ACC112 (cell line): Measurements from ENCODE around the gene CMTM8.
"Not testable (repeated sequence)": the region's sequence is repeated elsewhere in the genome, so short reads cannot be mapped to it uniquely, and the experiment has no call there.

Source experiments
- H2AFZ ChIP-seq: fragments of 200-600 bp; sonication (generic); one replicate; pipeline ENCODE4 v1.6.0; 2017; ENCODE audit warnings: antibody characterized with exemption, low read length; ENCODE audit not compliant: unreplicated experiment
- H3K27ac ChIP-seq: fragments of 200-600 bp; sonication (generic); 2 replicates; pipeline ENCODE4 v1.5.1; 2014; ENCODE audit warnings: low read depth, mild to moderate bottlenecking, antibody characterized with exemption, low read length, moderate library complexity
- H3K27me3 ChIP-seq: fragments of 200-600 bp; sonication (generic); 2 replicates; pipeline ENCODE4 v1.6.1; 2014; ENCODE audit warnings: mild to moderate bottlenecking, antibody characterized with exemption, low read length, moderate library complexity, mixed read lengths; ENCODE audit not compliant: insufficient read depth
- H3K36me3 ChIP-seq: fragments of 200-600 bp; sonication (generic); 2 replicates; pipeline ENCODE4 v1.6.1; 2016; ENCODE audit warnings: mild to moderate bottlenecking, antibody characterized with exemption, low read length, moderate library complexity, mixed read lengths; ENCODE audit not compliant: insufficient read depth
- H3K4me1 ChIP-seq: fragments of 200-600 bp; sonication (generic); one replicate; pipeline ENCODE4 v1.6.1; 2016; ENCODE audit warnings: low read length, mixed read lengths; ENCODE audit not compliant: insufficient read depth, unreplicated experiment, control insufficient read depth
- H3K4me3 ChIP-seq: fragments of 200-600 bp; sonication (generic); 2 replicates; pipeline ENCODE4 v1.5.1; 2014; ENCODE audit warnings: mild to moderate bottlenecking, low read depth, low read length
- H3K79me2 ChIP-seq: fragments of 200-600 bp; sonication (generic); one replicate; pipeline ENCODE4 v1.6.0; 2016; ENCODE audit warnings: low read length; ENCODE audit not compliant: control insufficient read depth, unreplicated experiment, insufficient read depth

CMTM8 gene

GRCh38 chr3:32238453-32239306 is at the start of gene CMTM8:
CMTM8 (plus strand) TSS chr3:32238680; CDS start chr3:32238973, 293 bp downstream.
- H3K4me1 ChIP-seq: peaks cover 7% of the 10 kb centered on the region
- H3K4me3 ChIP-seq: peak within 1 kb of the TSS; percentile 85
- H3K27me3 ChIP-seq: peaks cover 9% of the 10 kb centered on the region; the same call in 1 of the 2 replicates
- no peaks in the 10 kb centered on the region for H3K36me3 ChIP-seq
- peak within 1 kb of the TSS; percentile 91 for H2AFZ ChIP-seq
- no peak within 1 kb of the TSS for H3K27ac ChIP-seq
- H3K79me2 ChIP-seq: peaks cover 11% of the 10 kb centered on the region

- Histone ChIP-seq H3K4me1 (no peaks in the 10 kb centered on the region), H3K4me3 (no peak overlapping the region), H3K27me3 (no peaks in the 10 kb centered on the region), H2AFZ (no peak overlapping the region), H3K79me2 (no peaks in the 10 kb centered on the region), H3K36me3 (no peaks in the 10 kb centered on the region), H3K27ac (no peak overlapping the region)
Observed at GRCh38 chr3:32189693-32190092, 48.8 kb upstream of the CMTM8 start.

- not testable (repeated sequence) for H3K36me3 ChIP-seq, H3K4me3 ChIP-seq, H3K27ac ChIP-seq, H3K27me3 ChIP-seq, H3K4me1 ChIP-seq, H2AFZ ChIP-seq, H3K79me2 ChIP-seq
Observed at GRCh38 chr3:32190556-32190955, 47.9 kb upstream of the CMTM8 start.

- no peaks in the 10 kb centered on the region for H3K79me2 ChIP-seq
- H3K4me1 ChIP-seq: no peaks in the 10 kb centered on the region
- no peak overlapping the region for H3K27ac ChIP-seq
- no peak overlapping the region for H3K4me3 ChIP-seq
- no peak overlapping the region for H2AFZ ChIP-seq
- H3K36me3 ChIP-seq: no peaks in the 10 kb centered on the region
- H3K27me3 ChIP-seq: no peaks in the 10 kb centered on the region
Observed at GRCh38 chr3:32193101-32193500, 45.4 kb upstream of the CMTM8 start.

GRCh38 chr3:32194653-32195052 is 43.8 kb upstream of the CMTM8 start:
- Histone ChIP-seq H2AFZ (no peak overlapping the region), H3K27me3 (no peaks in the 10 kb centered on the region), H3K36me3 (no peaks in the 10 kb centered on the region), H3K4me3 (no peak overlapping the region), H3K4me1 (no peaks in the 10 kb centered on the region), H3K79me2 (no peaks in the 10 kb centered on the region), H3K27ac (no peak overlapping the region)

- Histone ChIP-seq H3K79me2 (no peaks in the 10 kb centered on the region), H3K36me3 (no peaks in the 10 kb centered on the region), H3K27me3 (no peaks in the 10 kb centered on the region), H3K4me1 (peaks cover 9% of the 10 kb centered on the region), H3K27ac (no peak overlapping the region), H3K4me3 (no peak overlapping the region), H2AFZ (no peak overlapping the region)
Observed at GRCh38 chr3:32195995-32196540, 42.4 kb upstream of the CMTM8 start.

- no peak overlapping the region for H2AFZ ChIP-seq
- no peak overlapping the region for H3K27ac ChIP-seq
- H3K4me3 ChIP-seq: no peak overlapping the region
- peaks cover 12% of the 10 kb centered on the region for H3K4me1 ChIP-seq
- no peaks in the 10 kb centered on the region for H3K27me3 ChIP-seq
- no peaks in the 10 kb centered on the region for H3K79me2 ChIP-seq
- no peaks in the 10 kb centered on the region for H3K36me3 ChIP-seq
Observed at GRCh38 chr3:32197991-32198390, 40.5 kb upstream of the CMTM8 start.

- Histone ChIP-seq H3K27me3 (no peaks in the 10 kb centered on the region), H2AFZ (no peak overlapping the region), H3K79me2 (no peaks in the 10 kb centered on the region), H3K27ac (no peak overlapping the region), H3K36me3 (no peaks in the 10 kb centered on the region), H3K4me3 (no peak overlapping the region), H3K4me1 (peaks cover 15% of the 10 kb centered on the region)
Observed at GRCh38 chr3:32198714-32199113, 39.8 kb upstream of the CMTM8 start.

- Histone ChIP-seq H3K4me1 (peaks cover 20% of the 10 kb centered on the region), H3K27ac (no peak overlapping the region), H3K36me3 (no peaks in the 10 kb centered on the region), H3K4me3 (peak overlapping the region; percentile 31; the same call in 1 of the 2 replicates), H3K27me3 (no peaks in the 10 kb centered on the region), H3K79me2 (no peaks in the 10 kb centered on the region), H2AFZ (no peak overlapping the region)
Observed at GRCh38 chr3:32200490-32200889, 38.0 kb upstream of the CMTM8 start.

GRCh38 chr3:32200992-32201758 is 37.3 kb upstream of the CMTM8 start:
- no peaks in the 10 kb centered on the region for H3K27me3 ChIP-seq
- no peaks in the 10 kb centered on the region for H3K36me3 ChIP-seq
- no peak overlapping the region for H2AFZ ChIP-seq
- H3K79me2 ChIP-seq: no peaks in the 10 kb centered on the region
- peaks cover 20% of the 10 kb centered on the region for H3K4me1 ChIP-seq
- H3K27ac ChIP-seq: no peak overlapping the region
- H3K4me3 ChIP-seq: peak overlapping the region; percentile 31; the same call in 1 of the 2 replicates
